ENCODE results near the gene SNCB.
"Not testable (repeated sequence)": the region's sequence is repeated elsewhere in the genome, so short reads cannot be mapped to it uniquely, and the experiment has no call there.

The SNCB gene

GRCh38 chr5:176621661-176622079 lies 8.7 kb downstream of the SNCB start:
- FAIRE-seq = no peak

GRCh38 chr5:176620333-176620981 lies 9.9 kb downstream of the SNCB start:
- no peak for FAIRE-seq

GRCh38 chr5:176619569-176620332 lies 10.6 kb downstream of the SNCB start:
- no peak for FAIRE-seq

- no peak for FAIRE-seq
These were observed 11.1 kb downstream of the SNCB start for GRCh38 chr5:176619203-176619568.

GRCh38 chr5:176618783-176619182 lies 11.6 kb downstream of the SNCB start:
- no peak for FAIRE-seq

GRCh38 chr5:176616511-176616910 lies 13.8 kb downstream of the SNCB start:
- no peak for FAIRE-seq

DNA sequence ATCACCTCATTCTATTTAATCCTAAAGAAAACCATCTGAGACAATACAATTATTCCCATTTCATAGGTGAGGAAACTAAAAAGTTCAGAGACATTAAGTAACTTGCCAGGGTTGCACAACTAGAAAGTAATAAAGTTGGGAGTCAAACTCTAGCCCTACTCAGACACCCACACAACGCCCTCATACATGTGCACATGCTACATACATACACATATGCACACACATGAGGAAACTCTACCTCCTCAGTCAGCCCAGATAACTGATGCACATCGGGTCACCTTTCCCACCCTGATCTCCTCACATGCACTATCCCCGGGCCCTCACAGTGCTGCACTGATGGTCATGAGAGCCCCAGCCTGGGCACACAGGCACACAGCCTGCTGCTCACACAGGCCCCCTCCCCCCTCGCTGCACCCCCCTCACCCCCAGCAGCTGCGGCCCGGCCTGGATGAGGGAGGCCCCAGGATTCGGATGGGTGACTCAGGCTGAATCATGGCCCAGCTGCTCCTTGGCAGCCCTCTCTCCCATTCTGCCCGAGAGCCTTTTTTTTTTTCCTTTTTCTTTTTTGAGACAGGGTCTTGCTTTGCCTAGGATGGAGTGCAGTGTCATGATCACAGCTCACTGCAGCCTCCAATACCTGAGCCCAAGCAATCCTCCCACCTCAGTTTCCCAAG lies 15.4 kb downstream of the SNCB start:
- no peak for FAIRE-seq

DNA sequence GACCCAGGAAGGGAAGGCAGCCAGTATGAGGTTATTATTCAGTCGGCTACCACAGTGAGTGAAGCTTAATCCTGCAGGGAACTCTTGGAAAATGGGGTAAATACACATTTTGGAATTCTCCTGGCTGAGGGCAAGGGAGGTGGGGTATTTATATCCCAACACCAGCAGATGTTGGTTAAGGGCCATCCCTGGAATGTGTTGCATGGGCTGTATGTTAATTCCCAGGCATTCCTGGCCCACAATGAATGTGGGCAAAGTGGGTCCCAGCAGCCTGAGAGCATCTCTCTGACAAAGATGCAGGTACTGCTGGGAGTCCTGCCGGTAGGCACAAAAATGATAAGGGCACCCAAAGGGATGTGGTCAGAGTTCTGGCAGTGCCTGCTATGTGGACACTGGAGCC lies 17.5 kb downstream of the SNCB start:
- no peak for FAIRE-seq

GRCh38 chr5:176612008-176612407 lies 18.3 kb downstream of the SNCB start:
- FAIRE-seq = no peak

DNA sequence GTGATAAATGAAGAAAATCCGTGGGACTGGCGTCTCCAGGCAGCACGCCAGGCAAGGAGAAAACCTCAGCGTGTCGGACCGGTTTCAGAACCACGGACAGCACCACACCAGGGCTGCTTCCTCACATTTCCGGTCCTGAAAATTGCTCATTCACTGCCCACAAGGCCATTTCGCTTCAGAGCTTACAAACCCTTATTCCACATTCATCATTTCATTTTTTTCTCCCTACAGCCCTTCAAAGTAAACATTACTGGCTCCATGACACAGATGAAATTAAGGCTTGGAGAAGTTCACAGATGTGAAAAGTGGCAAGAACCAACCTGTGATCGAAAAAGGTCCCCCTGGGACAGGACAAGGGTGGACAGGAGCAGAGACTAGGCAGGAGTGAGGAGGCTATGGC lies 18.9 kb downstream of the SNCB start:
- FAIRE-seq = no peak

- no peak for FAIRE-seq
These were observed 19.9 kb downstream of the SNCB start for GRCh38 chr5:176610435-176610773.

- no peak for FAIRE-seq
These were observed 20.5 kb downstream of the SNCB start, which contains the start of gene GPRIN1 for GRCh38 chr5:176609724-176610434. Gene GPRIN1 (minus strand): TSS chr5:176610156. CDS start chr5:176599834, 10,322 bp downstream.

DNA sequence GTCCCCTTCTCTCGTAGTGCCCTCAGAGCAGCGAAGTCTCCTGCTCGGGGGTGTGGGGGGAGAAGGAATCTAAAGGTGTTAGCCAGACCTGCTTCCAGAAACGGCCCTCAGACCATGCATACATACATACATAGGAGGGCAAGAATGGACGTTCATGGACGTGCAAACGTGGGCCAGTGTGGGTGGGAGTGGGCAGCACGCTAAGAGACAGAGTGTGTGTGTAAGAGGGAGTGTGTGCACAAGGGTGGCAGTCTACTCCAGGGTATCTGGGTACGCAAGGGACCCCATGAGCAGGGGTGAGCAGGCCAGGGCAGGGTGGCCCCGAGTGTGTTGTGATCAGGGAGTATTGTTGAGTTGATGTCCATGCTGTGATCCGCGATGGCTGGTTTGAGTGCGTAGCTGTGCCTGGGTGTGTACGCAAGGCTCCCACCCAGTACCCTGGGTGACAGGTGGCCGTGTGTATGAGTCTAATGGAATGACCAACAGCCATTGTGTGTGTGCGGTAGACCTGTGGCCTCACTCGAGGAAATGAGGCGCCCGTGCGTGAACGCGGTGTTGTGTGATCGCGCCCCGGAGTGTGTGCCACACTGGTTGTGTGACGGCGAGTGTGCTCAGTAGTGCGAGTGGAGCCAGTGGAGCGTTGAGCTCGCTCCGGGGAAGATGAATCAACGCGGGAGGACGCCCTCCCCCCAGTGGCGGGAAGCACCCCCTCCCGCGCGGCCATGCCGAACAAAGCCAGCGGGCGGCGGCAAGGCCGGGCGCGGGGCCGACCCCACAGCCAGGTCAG lies 21.2 kb downstream of the SNCB start:
- FAIRE-seq = no peak

GRCh38 chr5:176608142-176608705 lies 22.1 kb downstream of the SNCB start:
- FAIRE-seq = no peak

DNA sequence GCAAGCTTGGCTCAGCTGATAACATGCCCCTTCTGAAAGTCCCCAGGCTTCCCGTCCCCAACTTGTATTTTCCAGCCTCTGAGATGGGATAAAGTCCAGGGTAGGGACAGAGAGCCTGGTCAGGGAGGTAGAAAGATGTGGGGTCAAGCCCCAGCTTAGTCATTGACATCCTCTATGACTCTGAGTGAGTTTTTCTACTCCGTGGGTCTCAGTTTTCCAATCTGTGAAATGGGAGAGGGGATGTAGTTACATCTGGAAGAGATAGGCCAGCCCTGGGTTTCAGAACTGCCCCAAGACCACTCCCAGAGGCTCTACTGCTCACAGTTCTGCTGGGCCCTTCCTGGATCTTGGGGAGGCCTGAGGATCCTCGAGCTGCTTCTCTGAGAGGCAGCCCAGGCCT lies 23.5 kb downstream of the SNCB start:
- FAIRE-seq = no peak

DNA sequence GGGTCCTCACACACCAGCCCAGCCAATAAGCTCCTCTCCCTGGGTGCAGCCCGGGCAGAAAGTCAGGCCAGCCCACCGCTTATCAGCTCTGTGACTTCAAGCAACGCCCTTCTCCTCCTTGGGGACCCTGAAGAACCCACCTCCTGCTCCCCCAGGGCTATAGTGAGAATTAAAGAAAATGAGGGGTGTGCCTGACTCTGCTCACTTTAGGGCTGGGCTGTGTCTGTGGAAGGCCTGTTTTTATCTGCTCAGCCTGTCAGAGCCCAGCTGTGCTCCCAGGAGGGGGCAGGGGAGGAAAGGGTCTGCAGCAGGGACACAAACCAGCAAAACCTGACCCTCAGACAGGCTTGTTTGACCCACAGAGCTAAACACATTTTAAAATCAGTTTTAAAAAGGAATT lies 24.3 kb downstream of the SNCB start:
- FAIRE-seq = no peak

DNA sequence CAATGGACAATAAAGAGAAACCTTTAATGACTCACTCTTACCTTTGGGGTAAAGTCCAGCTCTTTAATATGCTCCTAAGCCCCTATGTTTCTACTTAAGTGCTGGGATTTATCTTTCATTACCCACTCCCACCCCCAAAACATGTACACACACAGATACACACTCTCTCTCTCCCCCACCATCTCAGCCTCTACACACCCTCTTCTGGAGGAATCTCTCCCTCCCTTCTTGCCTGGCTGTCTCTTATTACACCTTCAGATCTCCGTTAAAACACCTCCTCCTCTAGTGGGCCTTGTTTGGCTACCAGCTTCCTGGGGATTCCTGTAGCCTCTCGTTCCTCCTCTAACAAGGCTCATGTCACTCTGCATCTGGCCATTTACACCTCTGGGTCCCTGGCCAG lies 27.2 kb downstream of the SNCB start:
- no peak for FAIRE-seq

- no peak for FAIRE-seq
These were observed 28.3 kb downstream of the SNCB start for GRCh38 chr5:176601901-176602482.

DNA sequence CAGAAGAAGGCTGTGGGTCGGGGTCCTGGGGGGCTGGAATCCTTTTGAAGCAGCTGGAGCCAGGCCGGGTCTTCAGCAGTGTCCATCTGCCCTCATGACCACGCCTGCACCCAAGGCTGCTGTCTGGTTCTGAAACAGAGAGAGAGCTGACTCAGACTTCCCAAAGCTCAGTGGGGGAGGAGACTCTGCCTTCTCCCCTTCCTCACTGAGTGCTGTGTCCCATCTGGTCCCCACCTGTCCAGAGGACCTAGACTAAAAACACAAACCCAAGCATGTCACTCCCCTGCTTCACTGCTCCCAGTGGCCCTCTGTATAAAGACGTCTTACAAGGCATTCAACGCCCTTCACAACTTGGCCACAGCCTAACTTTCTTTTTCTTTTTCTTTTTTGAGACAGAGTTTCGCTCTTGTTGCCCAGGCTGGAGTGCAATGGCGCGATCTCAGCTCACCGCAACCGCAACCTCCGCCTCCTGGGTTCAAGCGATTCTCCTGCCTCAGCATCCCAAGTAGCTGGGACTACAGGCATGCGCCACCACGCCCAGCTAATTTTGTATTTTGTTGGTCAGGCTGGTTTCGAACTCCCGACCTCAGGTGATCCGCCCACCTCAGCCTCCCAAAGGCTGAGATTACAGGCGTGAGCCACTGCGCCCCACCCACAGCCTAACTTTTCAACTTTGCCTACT lies 30.4 kb downstream of the SNCB start:
- not testable (repeated sequence) for FAIRE-seq

DNA sequence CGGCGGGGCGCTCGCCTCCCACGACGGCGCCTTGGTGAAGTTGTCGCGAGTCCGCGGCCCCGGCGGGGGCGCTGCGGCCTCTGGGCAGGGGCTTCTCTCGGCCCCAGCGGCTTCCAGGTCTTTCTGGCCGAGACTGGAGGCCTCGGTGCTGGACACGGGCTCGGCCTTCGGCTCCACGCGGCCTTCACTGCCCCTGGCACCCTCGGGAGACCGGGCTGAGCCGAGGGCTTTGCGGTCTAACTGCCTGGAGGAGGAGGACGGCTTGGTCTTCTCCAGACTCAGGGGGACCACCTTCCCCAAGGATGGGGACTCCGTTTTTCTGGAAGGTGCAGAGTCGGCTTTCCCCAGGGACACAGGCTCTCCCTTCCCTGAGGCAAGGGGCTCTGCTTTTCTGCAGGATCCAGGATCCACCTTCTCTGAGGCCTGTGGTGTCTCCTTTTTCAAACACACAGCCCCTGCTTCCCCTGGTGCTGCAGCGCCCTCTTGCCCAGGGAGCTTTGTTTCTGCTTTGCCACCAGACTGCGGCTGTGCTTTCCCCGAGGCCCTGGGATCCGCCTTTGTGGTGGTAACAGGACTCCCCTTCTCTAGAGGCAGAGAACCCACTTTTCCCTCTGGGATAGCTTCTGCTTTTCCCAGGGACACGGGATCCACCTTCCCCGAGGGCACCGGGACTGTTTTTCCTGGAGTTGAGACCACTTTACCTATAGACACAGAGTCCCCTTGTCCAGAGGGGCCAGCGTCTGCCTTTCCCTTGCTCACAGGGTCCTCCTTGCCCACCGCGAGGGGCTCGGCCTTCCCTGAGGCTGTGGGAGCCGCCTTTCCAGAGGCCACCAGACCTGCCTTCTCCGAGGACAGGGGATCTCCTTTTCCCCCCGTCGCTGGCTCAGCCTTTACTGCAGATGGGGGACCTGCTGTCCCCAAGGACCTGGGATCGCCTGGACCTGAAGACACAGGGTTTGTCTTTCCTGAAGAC lies 32.6 kb downstream of the SNCB start:
- no peak for FAIRE-seq
